ENCODE measurements around the gene CFAP97D1. TPM values are rescaled to one million over a fixed set of nuclear protein-coding genes. Genes with fewer than 3 reads are reported as not detected.

CFAP97D1 gene
- total and polyA plus RNA-seq, 2 experiments from 2014 or later, result 0.07 to 0.10 TPM

- no peak for TF ChIP-seq ETS1 (IDR thresholded peaks at IDR 0.05)
- no peak for TF ChIP-seq EZH2 (IDR thresholded peaks at IDR 0.05; ENCODE audit: low read depth, unreplicated experiment)
- TF ChIP-seq NANOG (IDR thresholded peaks at IDR 0.05; ENCODE audit: borderline replicate concordance), result no peak
- H3K79me2 ChIP-seq (replicated peaks; ENCODE audit: insufficient read depth), result no peaks in the 10 kb centered on the region
- peaks cover 15% of the 10 kb centered on the region for H3K27me3 Mint-ChIP-seq (ENCODE audit: insufficient read depth, low read depth, poor library complexity)
- no peak overlapping the region for H3K4me3 Mint-ChIP-seq
- no peaks in the 10 kb centered on the region for H3K9me3 Mint-ChIP-seq
- peaks cover 7% of the 10 kb centered on the region; the same call in 2 of the 3 replicates for H3K4me1 Mint-ChIP-seq
- no peaks in the 10 kb centered on the region for H3F3A ChIP-seq (replicated peaks; ENCODE audit: low read depth)
- H2AFZ ChIP-seq, result no peak overlapping the region
- no peak overlapping the region for H3K4me3 ChIP-seq
- H3K36me3 ChIP-seq (ENCODE audit: insufficient read depth), result no peaks in the 10 kb centered on the region
- no peak overlapping the region for H3K4me2 ChIP-seq
- DNase-seq (ENCODE audit: low spot score), result no peak
- H3K27me3 ChIP-seq (ENCODE audit: insufficient read depth), result peaks cover 21% of the 10 kb centered on the region
- no peaks in the 10 kb centered on the region for H3K9me2 ChIP-seq (ENCODE audit: insufficient read depth)
- no peak overlapping the region for H3K27ac ChIP-seq (ENCODE audit: low read depth)
- H3K36me3 Mint-ChIP-seq (ENCODE audit: low read depth), result no peaks in the 10 kb centered on the region
- no peak overlapping the region for H3K27ac Mint-ChIP-seq
- no peak for ATAC-seq
- peaks cover 5% of the 10 kb centered on the region for H3K4me1 ChIP-seq (ENCODE audit: insufficient read depth)
- H4K20me1 ChIP-seq (replicated peaks; ENCODE audit: insufficient read depth), result no peaks in the 10 kb centered on the region
Observed at GRCh38 chr17:43784068-43784467, 3.8 kb downstream of the CFAP97D1 start.

GRCh38 chr17:43784628-43785101 lies 4.4 kb downstream of the CFAP97D1 start:
- no peak overlapping the region for H3K4me2 ChIP-seq
- H3K9me2 ChIP-seq (ENCODE audit: insufficient read depth), result no peaks in the 10 kb centered on the region
- H3K4me1 ChIP-seq (ENCODE audit: insufficient read depth), result peaks cover 2% of the 10 kb centered on the region
- ATAC-seq (no peak), DNase-seq (ENCODE audit: low spot score) (no peak)
- Mint-ChIP-seq H3K27me3 (ENCODE audit: insufficient read depth, low read depth, poor library complexity) (peaks cover 12% of the 10 kb centered on the region), H3K4me3 (no peak overlapping the region), H3K9me3 (no peaks in the 10 kb centered on the region), H3K27ac (no peak overlapping the region), H3K36me3 (ENCODE audit: low read depth) (no peaks in the 10 kb centered on the region), H3K4me1 (peaks cover 2% of the 10 kb centered on the region; the same call in 1 of the 3 replicates)
- no peaks in the 10 kb centered on the region for H3K36me3 ChIP-seq (ENCODE audit: insufficient read depth)
- peaks cover 17% of the 10 kb centered on the region for H3K27me3 ChIP-seq (ENCODE audit: insufficient read depth)
- H3K4me3 ChIP-seq, result no peak overlapping the region
- no peak overlapping the region for H2AFZ ChIP-seq
- TF ChIP-seq ZNF331 (CRISPR knock-in tag; IDR thresholded peaks at IDR 0.05; ENCODE audit: low read depth) (no peak), REST (IDR thresholded peaks at IDR 0.05; ENCODE audit: unreplicated experiment) (no peak), ZNF462 (CRISPR knock-in tag; IDR thresholded peaks at IDR 0.05) (no peak)
- no peaks in the 10 kb centered on the region for H4K20me1 ChIP-seq (replicated peaks; ENCODE audit: insufficient read depth)
- no peak overlapping the region for H3K27ac ChIP-seq (ENCODE audit: low read depth)
- H3K79me2 ChIP-seq (replicated peaks; ENCODE audit: insufficient read depth), result no peaks in the 10 kb centered on the region
- H3F3A ChIP-seq (replicated peaks; ENCODE audit: low read depth), result no peaks in the 10 kb centered on the region

Measured in GM23338 (cell line).